Neural cell (in vitro differentiated cells): ENCODE data around the gene SLFN11. TPM values are rescaled to one million over a fixed set of nuclear protein-coding genes. Genes with fewer than 3 reads are reported as not detected.

ENCODE experiments used
- H2AFZ ChIP-seq: fragments of 200-600, 300-800 bp; sonication (generic), shearing (Covaris generic); 2 replicates; pipeline ENCODE4 v1.6.0; 2014; ENCODE audit warnings: low read depth, mild to moderate bottlenecking, antibody characterized with exemption, low read length, moderate library complexity
- H3F3A ChIP-seq: fragments of 200-600 bp; shearing (Covaris generic); 2 replicates; pipeline ENCODE4 v1.6.1; 2016; ENCODE audit warnings: mild to moderate bottlenecking, moderate library complexity, mixed read lengths, antibody characterized with exemption, low read length; ENCODE audit not compliant: insufficient read depth, poor library complexity, severe bottlenecking
- H3K27ac ChIP-seq: fragments of 200-600, 300-800 bp; sonication (generic), shearing (Covaris generic); 2 replicates; pipeline ENCODE4 v1.5.1; 2014; ENCODE audit warnings: mild to moderate bottlenecking, low read length, moderate library complexity
- H3K27me3 ChIP-seq: fragments of 300-800, 200-600 bp; sonication (generic), shearing (Covaris generic); 2 replicates; pipeline ENCODE4 v1.6.0; 2014; ENCODE audit warnings: mild to moderate bottlenecking, low read depth, low read length, moderate library complexity; ENCODE audit not compliant: insufficient read depth
- H3K36me3 ChIP-seq: fragments of 300-800, 200-600 bp; sonication (generic), shearing (Covaris generic); 2 replicates; pipeline ENCODE4 v1.5.1; 2014; ENCODE audit warnings: mild to moderate bottlenecking, antibody characterized with exemption, low read length, moderate library complexity; ENCODE audit not compliant: insufficient read depth
- H3K4me2 ChIP-seq: fragments of 300-800, 200-600 bp; sonication (generic), shearing (Covaris generic); 2 replicates; pipeline ENCODE4 v1.6.0; 2014; ENCODE audit warnings: mild to moderate bottlenecking, low read length
- H3K4me3 ChIP-seq: fragments of 300-800, 200-600 bp; sonication (generic), shearing (Covaris generic); 2 replicates; pipeline ENCODE4 v1.5.1; 2014; ENCODE audit warnings: mild to moderate bottlenecking, low read length, moderate library complexity
- H3K79me2 ChIP-seq: fragments of 200-600 bp; shearing (Covaris generic); replicated peaks from 2 replicates; pipeline ENCODE4 v1.6.0; 2014; ENCODE audit warnings: mild to moderate bottlenecking, low read length, moderate library complexity; ENCODE audit not compliant: insufficient read depth
- H3K9ac ChIP-seq: fragments of 300-800, 200-600 bp; sonication (generic), shearing (Covaris generic); 2 replicates; pipeline ENCODE4 v1.6.1; 2016; ENCODE audit warnings: mild to moderate bottlenecking, low read length, mixed read lengths
- H3K9me2 ChIP-seq: fragments of 200-600 bp; shearing (Covaris generic); 2 replicates; pipeline ENCODE4 v1.6.1; 2016; ENCODE audit warnings: mild to moderate bottlenecking, low read length, mixed read lengths; ENCODE audit not compliant: insufficient read depth
- H3K9me3 ChIP-seq: fragments of 200-600, 300-800 bp; sonication (generic), shearing (Covaris generic); 2 replicates; pipeline ENCODE4 v1.6.1; 2016; ENCODE audit warnings: mild to moderate bottlenecking, mixed run types, low read length, moderate library complexity, mixed read lengths
- H4K20me1 ChIP-seq: fragments of 200-600 bp; shearing (Covaris generic); 2 replicates; pipeline ENCODE4 v1.6.1; 2016; ENCODE audit warnings: mild to moderate bottlenecking, mixed run types; ENCODE audit not compliant: insufficient read depth
- EP300 ChIP-seq: fragments of 450-650 bp; conservative IDR thresholded peaks from 2 replicates; pipeline ENCODE4 v1.6.1; 2014; ENCODE audit warnings: antibody characterized with exemption, mild to moderate bottlenecking, moderate library complexity; ENCODE audit not compliant: poor library complexity, severe bottlenecking
- EZH2 ChIP-seq: fragments of 200-600, 300-800 bp; shearing (Covaris generic), sonication (generic); IDR thresholded peaks from 2 replicates; pipeline ENCODE4 v1.6.1; 2014; ENCODE audit warnings: antibody characterized with exemption, low read length, borderline replicate concordance, mild to moderate bottlenecking; ENCODE audit not compliant: insufficient read depth, poor library complexity, severe bottlenecking
- MXI1 ChIP-seq: fragments of 450-650 bp; conservative IDR thresholded peaks from 2 replicates; pipeline ENCODE4 v1.6.1; 2014; ENCODE audit warnings: antibody characterized with exemption, mild to moderate bottlenecking; ENCODE audit not compliant: poor library complexity, severe bottlenecking
- POLR2AphosphoS5 ChIP-seq: IDR thresholded peaks from 2 replicates; pipeline ENCODE4 v1.6.1; 2012
- RAD21 ChIP-seq: fragments of 450-650 bp; conservative IDR thresholded peaks from 2 replicates; pipeline ENCODE4 v1.6.1; 2014; ENCODE audit warnings: antibody characterized with exemption, mild to moderate bottlenecking, moderate library complexity
- SMC3 ChIP-seq: fragments of 450-650 bp; conservative IDR thresholded peaks from 2 replicates; pipeline ENCODE4 v1.6.1; 2014; ENCODE audit warnings: antibody characterized with exemption, mild to moderate bottlenecking, moderate library complexity; ENCODE audit not compliant: poor library complexity
- TAF1 ChIP-seq: IDR thresholded peaks from 2 replicates; pipeline ENCODE4 v1.6.1; 2012; ENCODE audit warnings: low read depth
- polyA plus RNA-seq: library from polyadenylated mRNA; depleted of rRNA; stranded (reverse); fragments of >200 nt; gene quantifications from 2 replicates; pipeline ENCODE4 v1.2.3, GENCODE V29; 2014
- TF ChIP-seq, protein P1 (sequence below): IDR thresholded peaks from 2 replicates; pipeline ENCODE4 v1.6.1; 2012; ENCODE audit warnings: borderline replicate concordance
- TF ChIP-seq, protein P2 (sequence below): fragments of 450-650 bp; IDR thresholded peaks from 2 replicates; pipeline ENCODE4 v1.5.1; 2014; ENCODE audit warnings: antibody characterized with exemption, mild to moderate bottlenecking, moderate library complexity; ENCODE audit not compliant: poor library complexity, severe bottlenecking

The SLFN11 gene
- polyA plus RNA-seq, 1 donor from 2014 or later: not detected

DNA sequence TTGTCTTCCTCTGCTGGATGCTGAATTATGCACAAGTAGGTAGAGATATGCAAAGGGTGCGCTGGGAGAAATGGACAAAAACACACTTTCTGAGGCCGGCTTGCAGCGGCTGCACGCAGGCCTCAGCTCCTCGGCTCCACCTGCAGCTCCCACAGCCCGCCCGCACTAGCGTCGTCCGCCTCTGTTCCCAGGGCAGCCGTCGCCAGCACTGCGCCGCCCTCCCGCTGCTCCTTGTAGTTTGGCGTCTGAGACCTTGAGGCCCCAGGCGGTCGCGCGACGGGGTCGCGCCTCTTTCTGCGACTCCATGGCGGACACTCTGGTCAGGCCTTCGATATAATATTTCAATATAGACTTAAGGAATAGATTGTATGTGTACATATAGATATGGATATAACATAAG lies 34.1 kb upstream of the SLFN11 start:
- H3K9ac ChIP-seq: no peak overlapping the region
- no peaks in the 10 kb centered on the region for H3K79me2 ChIP-seq
- no peaks in the 10 kb centered on the region for H3K27me3 ChIP-seq
- H3K9me3 ChIP-seq: no peaks in the 10 kb centered on the region
- H2AFZ ChIP-seq: no peak overlapping the region
- H4K20me1 ChIP-seq: no peaks in the 10 kb centered on the region
- TF ChIP-seq SMC3: no peak
- TF ChIP-seq TAF1: no peak
- no peak for TF ChIP-seq RAD21
- no peak overlapping the region for H3K4me3 ChIP-seq
- no peaks in the 10 kb centered on the region for H3F3A ChIP-seq
- H3K9me2 ChIP-seq: no peaks in the 10 kb centered on the region
- H3K4me2 ChIP-seq: no peak overlapping the region
- H3K36me3 ChIP-seq: no peaks in the 10 kb centered on the region
- H3K27ac ChIP-seq: no peak overlapping the region

DNA sequence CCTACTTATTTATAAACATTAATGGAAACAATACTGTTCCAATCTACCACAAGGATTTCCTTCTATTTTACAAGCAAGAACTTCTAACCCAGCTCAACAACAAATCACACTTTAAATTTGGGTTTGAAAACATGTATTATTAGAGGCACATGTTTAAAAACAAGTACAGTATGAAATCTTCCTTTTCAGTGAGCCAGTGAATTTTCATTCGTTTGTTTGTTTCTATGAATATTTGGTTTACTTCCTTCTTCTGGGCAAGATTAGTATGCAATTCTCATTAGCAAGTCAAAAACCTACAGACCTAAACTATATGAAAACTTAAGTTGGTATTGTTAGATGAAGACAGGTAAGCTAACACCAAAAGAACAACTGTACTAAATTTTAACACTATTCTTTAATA lies 33.1 kb upstream of the SLFN11 start:
- no peaks in the 10 kb centered on the region for H3K9me3 ChIP-seq
- H3K9me2 ChIP-seq: no peaks in the 10 kb centered on the region
- no peaks in the 10 kb centered on the region for H3K79me2 ChIP-seq
- H3K36me3 ChIP-seq: no peaks in the 10 kb centered on the region
- no peak overlapping the region for H3K4me2 ChIP-seq
- TF ChIP-seq EP300 (no peak), TAF1 (no peak), MXI1 (no peak), SMC3 (no peak), POLR2AphosphoS5 (no peak), RAD21 (no peak), EZH2 (no peak)
- TF ChIP-seq, protein P1, sequence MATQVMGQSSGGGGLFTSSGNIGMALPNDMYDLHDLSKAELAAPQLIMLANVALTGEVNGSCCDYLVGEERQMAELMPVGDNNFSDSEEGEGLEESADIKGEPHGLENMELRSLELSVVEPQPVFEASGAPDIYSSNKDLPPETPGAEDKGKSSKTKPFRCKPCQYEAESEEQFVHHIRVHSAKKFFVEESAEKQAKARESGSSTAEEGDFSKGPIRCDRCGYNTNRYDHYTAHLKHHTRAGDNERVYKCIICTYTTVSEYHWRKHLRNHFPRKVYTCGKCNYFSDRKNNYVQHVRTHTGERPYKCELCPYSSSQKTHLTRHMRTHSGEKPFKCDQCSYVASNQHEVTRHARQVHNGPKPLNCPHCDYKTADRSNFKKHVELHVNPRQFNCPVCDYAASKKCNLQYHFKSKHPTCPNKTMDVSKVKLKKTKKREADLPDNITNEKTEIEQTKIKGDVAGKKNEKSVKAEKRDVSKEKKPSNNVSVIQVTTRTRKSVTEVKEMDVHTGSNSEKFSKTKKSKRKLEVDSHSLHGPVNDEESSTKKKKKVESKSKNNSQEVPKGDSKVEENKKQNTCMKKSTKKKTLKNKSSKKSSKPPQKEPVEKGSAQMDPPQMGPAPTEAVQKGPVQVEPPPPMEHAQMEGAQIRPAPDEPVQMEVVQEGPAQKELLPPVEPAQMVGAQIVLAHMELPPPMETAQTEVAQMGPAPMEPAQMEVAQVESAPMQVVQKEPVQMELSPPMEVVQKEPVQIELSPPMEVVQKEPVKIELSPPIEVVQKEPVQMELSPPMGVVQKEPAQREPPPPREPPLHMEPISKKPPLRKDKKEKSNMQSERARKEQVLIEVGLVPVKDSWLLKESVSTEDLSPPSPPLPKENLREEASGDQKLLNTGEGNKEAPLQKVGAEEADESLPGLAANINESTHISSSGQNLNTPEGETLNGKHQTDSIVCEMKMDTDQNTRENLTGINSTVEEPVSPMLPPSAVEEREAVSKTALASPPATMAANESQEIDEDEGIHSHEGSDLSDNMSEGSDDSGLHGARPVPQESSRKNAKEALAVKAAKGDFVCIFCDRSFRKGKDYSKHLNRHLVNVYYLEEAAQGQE: no peak
- TF ChIP-seq, protein P2, sequence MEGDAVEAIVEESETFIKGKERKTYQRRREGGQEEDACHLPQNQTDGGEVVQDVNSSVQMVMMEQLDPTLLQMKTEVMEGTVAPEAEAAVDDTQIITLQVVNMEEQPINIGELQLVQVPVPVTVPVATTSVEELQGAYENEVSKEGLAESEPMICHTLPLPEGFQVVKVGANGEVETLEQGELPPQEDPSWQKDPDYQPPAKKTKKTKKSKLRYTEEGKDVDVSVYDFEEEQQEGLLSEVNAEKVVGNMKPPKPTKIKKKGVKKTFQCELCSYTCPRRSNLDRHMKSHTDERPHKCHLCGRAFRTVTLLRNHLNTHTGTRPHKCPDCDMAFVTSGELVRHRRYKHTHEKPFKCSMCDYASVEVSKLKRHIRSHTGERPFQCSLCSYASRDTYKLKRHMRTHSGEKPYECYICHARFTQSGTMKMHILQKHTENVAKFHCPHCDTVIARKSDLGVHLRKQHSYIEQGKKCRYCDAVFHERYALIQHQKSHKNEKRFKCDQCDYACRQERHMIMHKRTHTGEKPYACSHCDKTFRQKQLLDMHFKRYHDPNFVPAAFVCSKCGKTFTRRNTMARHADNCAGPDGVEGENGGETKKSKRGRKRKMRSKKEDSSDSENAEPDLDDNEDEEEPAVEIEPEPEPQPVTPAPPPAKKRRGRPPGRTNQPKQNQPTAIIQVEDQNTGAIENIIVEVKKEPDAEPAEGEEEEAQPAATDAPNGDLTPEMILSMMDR: no peak
- H3F3A ChIP-seq: no peaks in the 10 kb centered on the region
- H3K27me3 ChIP-seq: no peaks in the 10 kb centered on the region
- no peak overlapping the region for H3K27ac ChIP-seq
- no peaks in the 10 kb centered on the region for H4K20me1 ChIP-seq
- H3K4me3 ChIP-seq: no peak overlapping the region
- H3K9ac ChIP-seq: no peak overlapping the region
- no peak overlapping the region for H2AFZ ChIP-seq

DNA sequence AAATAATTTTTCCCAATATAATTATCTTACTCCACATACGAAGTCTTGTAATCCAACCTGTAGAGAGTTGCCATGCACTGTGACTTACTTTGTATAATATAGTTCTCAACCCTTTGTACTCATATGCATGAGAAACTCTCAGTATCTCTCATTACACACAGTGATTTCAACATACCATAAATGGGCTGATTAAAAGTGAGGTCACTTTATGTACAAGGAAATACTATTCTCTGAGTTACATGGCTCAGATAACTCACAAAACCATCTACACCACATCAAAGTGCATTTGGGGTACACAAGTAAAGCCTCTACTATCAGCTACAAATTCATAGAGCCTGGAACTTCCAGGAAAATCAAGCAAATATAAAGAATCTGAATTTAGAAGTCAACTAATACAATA lies 30.9 kb upstream of the SLFN11 start:
- Histone ChIP-seq H3K27ac (no peak overlapping the region), H3K9ac (no peak overlapping the region), H3F3A (no peaks in the 10 kb centered on the region), H4K20me1 (no peaks in the 10 kb centered on the region), H3K4me3 (no peak overlapping the region), H3K9me3 (no peaks in the 10 kb centered on the region), H3K9me2 (no peaks in the 10 kb centered on the region), H3K36me3 (no peaks in the 10 kb centered on the region), H3K4me2 (no peak overlapping the region), H3K27me3 (no peaks in the 10 kb centered on the region), H3K79me2 (no peaks in the 10 kb centered on the region), H2AFZ (no peak overlapping the region)
- no peak for TF ChIP-seq TAF1
- no peak for TF ChIP-seq RAD21
- TF ChIP-seq, protein P1: no peak
- no peak for TF ChIP-seq POLR2AphosphoS5
- TF ChIP-seq, protein P2: no peak
- no peak for TF ChIP-seq EZH2
- no peak for TF ChIP-seq MXI1
- no peak for TF ChIP-seq SMC3
- TF ChIP-seq EP300: no peak
